SK-N-MC (cell line): Measurements from ENCODE around the gene PTPMT1.
"Not testable (repeated sequence)": the region's sequence is repeated elsewhere in the genome, so short reads cannot be mapped to it uniquely, and the experiment has no call there.

Experiments used
- DNase-seq: peaks from one replicate; pipeline ENCODE4 v3.0.0-alpha.2; 2011; ENCODE audit warnings: low read depth, low spot score
- H3K27ac ChIP-seq: fragments of 200-600 bp; sonication (generic); 2 replicates; pipeline ENCODE4 v1.5.1; 2016; ENCODE audit warnings: mixed run types
- H3K36me3 ChIP-seq: fragments of 200-600 bp; sonication (generic); 2 replicates; pipeline ENCODE4 v1.6.1; 2017; ENCODE audit warnings: antibody characterized with exemption, low read length, mixed read lengths; ENCODE audit not compliant: insufficient read depth
- H3K4me3 ChIP-seq: fragments of 200-600 bp; sonication (generic); 2 replicates; pipeline ENCODE4 v1.5.1; 2016
- H3K9ac ChIP-seq: fragments of 200-600 bp; sonication (generic); 2 replicates; pipeline ENCODE4 v1.8.0; 2017; ENCODE audit warnings: mixed run types, mixed read lengths; ENCODE audit not compliant: insufficient read length
- H3K9me3 ChIP-seq: fragments of 200-600 bp; sonication (generic); 2 replicates; pipeline ENCODE4 v1.6.1; 2017; ENCODE audit warnings: low read depth, mild to moderate bottlenecking, antibody characterized with exemption, low read length, moderate library complexity, mixed read lengths
- EZH2 ChIP-seq: fragments of 200-600 bp; sonication (generic); IDR thresholded peaks from one replicate; pipeline ENCODE4 v1.6.1; 2017; ENCODE audit warnings: antibody characterized with exemption
- FOXP2 ChIP-seq: optimal IDR thresholded peaks from 2 replicates; pipeline ENCODE3; 2011; ENCODE audit warnings: mild to moderate bottlenecking, moderate library complexity; ENCODE audit not compliant: insufficient read depth; ENCODE audit errors: extremely low read length, control extremely low read depth
- POLR2AphosphoS5 ChIP-seq: IDR thresholded peaks from 2 replicates; pipeline ENCODE4 v1.6.1; 2012; ENCODE audit warnings: mild to moderate bottlenecking, low read depth, low read length, borderline replicate concordance

The PTPMT1 gene

DNA sequence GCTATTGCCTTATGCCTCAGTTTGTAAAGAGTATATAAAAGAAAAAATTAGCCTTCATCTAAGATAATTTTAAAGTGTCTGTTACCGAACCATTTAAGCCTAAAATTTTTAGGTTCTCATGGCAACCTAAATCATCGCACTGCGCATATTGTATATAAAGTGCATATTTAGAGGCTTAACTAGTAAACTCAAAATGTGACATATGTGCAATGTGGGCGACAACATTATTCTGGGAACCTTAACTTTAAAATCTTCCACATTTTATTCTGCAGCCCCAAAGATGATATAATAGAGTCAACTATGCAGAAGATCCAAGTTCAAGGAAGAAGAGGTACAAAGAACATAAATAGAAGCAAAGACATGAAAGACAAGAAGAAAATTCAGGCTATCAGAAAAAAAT is 35.4 kb upstream of the PTPMT1 start:
- Histone ChIP-seq H3K9me3 (no peaks in the 10 kb centered on the region), H3K4me3 (no peak overlapping the region), H3K27ac (no peak overlapping the region), H3K36me3 (no peaks in the 10 kb centered on the region), H3K9ac (no peak overlapping the region)
- TF ChIP-seq POLR2AphosphoS5, result no peak
- no peak for TF ChIP-seq EZH2
- no peak for TF ChIP-seq FOXP2
- no peak for DNase-seq

DNA sequence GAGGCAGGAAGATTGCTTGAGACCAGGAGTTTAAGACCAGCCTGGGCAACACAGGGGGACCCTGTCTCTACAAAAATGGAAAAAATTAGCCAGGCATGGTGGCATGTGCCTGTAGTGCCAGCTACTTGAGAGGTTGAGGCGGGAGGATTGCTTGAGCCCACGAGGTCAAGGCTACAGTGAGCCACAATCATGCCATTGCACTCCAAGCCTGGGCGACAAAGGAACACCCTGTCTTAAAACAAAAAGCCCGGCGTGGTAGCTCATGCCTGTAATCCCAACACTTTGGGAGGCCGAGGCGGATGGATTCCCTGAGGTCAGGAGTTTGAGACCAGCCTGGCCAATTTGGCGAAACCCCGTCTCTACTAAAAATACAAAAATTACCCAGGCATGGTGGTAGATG is 34.7 kb upstream of the PTPMT1 start:
- not testable (repeated sequence) for DNase-seq, H3K36me3 ChIP-seq, H3K9me3 ChIP-seq, H3K27ac ChIP-seq, H3K9ac ChIP-seq, H3K4me3 ChIP-seq

DNA sequence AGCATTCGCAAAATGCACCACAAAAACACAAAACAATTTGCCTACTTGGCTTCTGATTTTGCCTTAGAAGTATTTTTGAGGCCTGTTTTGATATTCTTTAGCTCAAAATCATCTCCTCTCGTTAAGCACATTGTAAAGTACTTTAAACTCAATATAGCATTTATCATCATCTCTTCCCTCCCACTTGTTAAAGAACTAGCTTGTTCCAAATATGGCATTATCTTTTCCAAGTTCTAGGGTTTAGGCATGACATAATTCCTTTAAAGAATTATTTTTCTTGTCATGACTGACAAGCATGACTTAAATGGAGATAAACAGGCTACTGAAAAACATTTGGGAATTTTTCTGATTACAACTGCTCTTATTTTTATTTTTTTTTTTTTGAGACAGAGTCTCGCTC is 33.7 kb upstream of the PTPMT1 start:
- Histone ChIP-seq H3K4me3 (no peak overlapping the region), H3K27ac (no peak overlapping the region), H3K36me3 (peaks cover 4% of the 10 kb centered on the region; the same call in 1 of the 2 replicates), H3K9me3 (no peaks in the 10 kb centered on the region), H3K9ac (no peak overlapping the region)
- DNase-seq, result no peak
- TF ChIP-seq POLR2AphosphoS5, result no peak
- no peak for TF ChIP-seq EZH2
- no peak for TF ChIP-seq FOXP2

DNA sequence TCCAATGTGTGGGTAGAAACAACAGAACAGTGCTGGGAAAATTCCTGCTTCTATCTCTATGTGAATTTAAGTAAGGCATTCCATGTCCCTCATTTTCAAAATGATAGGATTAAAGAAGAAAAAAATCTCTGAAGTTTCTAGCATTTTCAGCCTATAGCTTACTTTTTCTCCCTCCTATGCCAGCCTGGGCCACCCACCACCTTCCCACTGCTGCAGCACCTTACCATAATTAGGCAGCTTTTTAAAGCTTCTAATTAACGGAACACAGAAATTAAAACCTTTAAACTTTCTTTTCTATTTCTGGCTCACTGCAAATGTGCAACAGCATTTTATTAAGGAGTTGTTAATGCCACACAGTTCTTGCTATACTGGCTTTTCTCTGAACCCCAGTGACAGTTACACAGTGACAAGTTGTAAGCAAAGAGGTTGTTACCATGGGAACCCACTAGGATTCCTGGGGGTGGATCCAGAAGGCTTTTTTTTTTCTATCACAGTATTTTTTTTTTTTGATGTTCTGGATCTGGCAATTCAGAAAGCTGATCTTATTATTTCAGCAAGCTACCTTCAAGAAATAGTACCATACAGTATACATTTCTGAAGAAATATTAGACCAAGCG is 32.7 kb upstream of the PTPMT1 start:
- H3K27ac ChIP-seq, result no peak overlapping the region
- no peaks in the 10 kb centered on the region for H3K9me3 ChIP-seq
- no peak overlapping the region for H3K4me3 ChIP-seq
- no peak for DNase-seq
- H3K36me3 ChIP-seq, result peaks cover 4% of the 10 kb centered on the region; the same call in 1 of the 2 replicates
- no peak for TF ChIP-seq POLR2AphosphoS5
- no peak for TF ChIP-seq EZH2
- no peak for TF ChIP-seq FOXP2
- no peak overlapping the region for H3K9ac ChIP-seq

DNA sequence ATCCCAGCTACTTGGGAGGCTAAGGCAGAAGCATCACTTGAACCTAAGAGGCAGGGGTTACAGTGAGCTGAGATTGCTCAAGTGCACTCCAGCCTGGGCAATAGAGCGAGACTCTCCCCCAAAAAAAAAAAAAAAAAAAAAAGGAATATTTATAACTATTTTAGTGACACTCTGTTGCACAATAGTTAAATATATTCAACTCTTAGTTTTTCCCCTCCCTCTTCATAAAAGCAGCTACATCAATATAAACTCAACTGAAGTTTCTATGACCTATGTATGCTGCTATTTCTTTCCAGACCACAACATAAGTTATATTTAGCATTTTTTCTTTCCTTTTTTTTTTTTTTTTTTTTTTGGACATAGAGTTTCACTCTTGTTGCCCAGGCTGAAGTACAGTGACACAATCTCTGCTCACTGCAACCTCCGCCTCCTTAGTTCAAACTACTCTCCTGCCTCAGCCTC is 31.7 kb upstream of the PTPMT1 start:
- DNase-seq, result no peak
- no peak overlapping the region for H3K4me3 ChIP-seq
- no peak overlapping the region for H3K9ac ChIP-seq
- peaks cover 4% of the 10 kb centered on the region; the same call in 1 of the 2 replicates for H3K36me3 ChIP-seq
- H3K9me3 ChIP-seq, result no peaks in the 10 kb centered on the region
- H3K27ac ChIP-seq, result no peak overlapping the region
- no peak for TF ChIP-seq FOXP2
- TF ChIP-seq EZH2, result no peak
- no peak for TF ChIP-seq POLR2AphosphoS5

DNA sequence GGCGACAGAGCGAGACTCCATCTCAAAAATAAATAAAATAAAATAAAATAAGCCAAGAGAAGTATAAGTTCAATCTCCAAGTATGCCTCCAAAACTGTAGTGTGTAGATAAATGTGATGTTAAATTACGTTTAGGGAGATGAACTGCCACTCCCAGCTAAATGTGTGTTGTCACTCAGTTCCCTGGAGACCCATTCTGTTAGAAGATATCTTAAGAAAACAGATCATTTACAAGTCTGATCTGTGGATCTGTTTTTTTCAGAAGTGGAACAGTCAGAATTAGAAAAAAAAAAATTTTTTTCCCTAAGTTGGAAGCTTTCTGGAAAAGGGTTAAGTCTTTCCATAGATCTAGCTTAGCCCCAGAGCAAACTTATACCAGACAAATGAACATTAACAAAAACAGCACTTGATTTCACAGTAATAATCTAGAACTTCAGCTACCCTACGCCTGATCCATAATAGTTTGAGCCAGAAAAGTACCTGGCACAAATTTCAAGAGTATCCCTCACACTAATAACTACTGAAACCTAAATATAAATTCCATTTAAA is 30.6 kb upstream of the PTPMT1 start:
- Histone ChIP-seq H3K4me3 (no peak overlapping the region), H3K36me3 (peaks cover 4% of the 10 kb centered on the region; the same call in 1 of the 2 replicates), H3K27ac (peak overlapping the region; percentile 7; the same call in 1 of the 2 replicates), H3K9ac (no peak overlapping the region), H3K9me3 (no peaks in the 10 kb centered on the region)
- DNase-seq, result no peak
- TF ChIP-seq FOXP2 (no peak), EZH2 (no peak), POLR2AphosphoS5 (no peak)

DNA sequence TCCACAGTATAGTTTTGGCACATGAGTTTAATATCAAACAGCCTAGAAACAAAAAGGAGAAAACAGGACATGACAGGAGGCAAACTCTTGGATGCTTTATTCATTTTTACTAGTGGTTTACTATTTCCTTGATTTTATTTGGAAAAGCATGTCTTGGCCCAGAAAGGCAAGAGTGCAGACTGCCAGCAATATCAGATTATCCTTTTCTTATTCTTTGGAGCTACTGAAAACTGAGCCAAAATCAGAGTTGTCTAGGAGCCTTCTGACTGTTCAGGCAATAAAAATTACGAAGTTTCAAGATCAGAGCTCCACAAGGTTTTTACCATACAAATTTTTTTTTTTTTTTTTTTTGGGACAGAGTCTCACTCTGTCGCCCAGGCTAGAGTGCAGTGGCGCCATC is 28.5 kb upstream of the PTPMT1 start:
- no peak for DNase-seq
- Histone ChIP-seq H3K9me3 (no peaks in the 10 kb centered on the region), H3K9ac (no peak overlapping the region), H3K36me3 (peaks cover 4% of the 10 kb centered on the region; the same call in 1 of the 2 replicates), H3K27ac (0 out of 2 replicates have a peak overlapping the region, but pooled peaks have one; percentile 7), H3K4me3 (no peak overlapping the region)
- TF ChIP-seq EZH2 (no peak), FOXP2 (no peak), POLR2AphosphoS5 (no peak)

DNA sequence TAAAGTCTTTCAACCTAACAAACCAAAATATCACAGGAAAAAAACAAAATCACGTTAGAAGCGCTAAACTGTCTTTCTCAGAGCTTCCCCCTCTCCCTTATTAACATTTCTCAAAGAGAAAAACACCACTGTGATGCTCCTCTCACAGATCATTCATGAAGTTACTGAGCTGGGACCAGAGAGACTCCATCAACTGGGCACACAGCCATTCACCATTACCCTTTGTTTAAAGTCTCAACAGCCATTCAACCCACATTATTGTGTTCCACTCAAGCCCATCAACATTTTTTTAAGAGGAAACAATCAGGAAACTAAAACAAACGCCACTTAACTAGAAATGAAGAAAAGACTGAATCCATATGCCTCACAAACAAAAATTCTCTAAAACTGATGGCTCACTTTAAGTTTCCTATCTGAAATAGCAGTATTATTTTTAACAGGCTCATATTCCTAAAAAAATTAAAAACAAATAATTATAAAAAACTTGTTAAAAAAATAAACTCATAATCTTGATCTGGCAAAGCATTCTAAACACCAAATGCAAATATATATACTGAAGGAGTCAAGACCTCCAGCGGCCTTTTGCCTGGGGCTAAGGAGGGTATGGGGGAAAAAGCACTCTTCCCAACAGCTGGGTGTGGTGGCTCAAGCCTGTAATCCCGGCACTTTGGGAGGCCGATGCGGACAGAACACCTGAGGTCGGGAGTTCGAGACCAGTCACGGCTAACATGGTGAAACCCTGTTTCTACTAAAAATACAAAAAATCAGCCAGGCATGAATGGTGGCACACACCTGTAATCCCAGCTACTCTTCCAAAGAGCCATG is 26.4 kb upstream of the PTPMT1 start:
- Histone ChIP-seq H3K36me3 (peaks cover 4% of the 10 kb centered on the region; the same call in 1 of the 2 replicates), H3K4me3 (no peak overlapping the region), H3K9ac (no peak overlapping the region), H3K27ac (no peak overlapping the region), H3K9me3 (no peaks in the 10 kb centered on the region)
- no peak for DNase-seq
- TF ChIP-seq FOXP2 (no peak), EZH2 (no peak), POLR2AphosphoS5 (no peak)
